ENCODE data around the gene NFE2L1.

DNA sequence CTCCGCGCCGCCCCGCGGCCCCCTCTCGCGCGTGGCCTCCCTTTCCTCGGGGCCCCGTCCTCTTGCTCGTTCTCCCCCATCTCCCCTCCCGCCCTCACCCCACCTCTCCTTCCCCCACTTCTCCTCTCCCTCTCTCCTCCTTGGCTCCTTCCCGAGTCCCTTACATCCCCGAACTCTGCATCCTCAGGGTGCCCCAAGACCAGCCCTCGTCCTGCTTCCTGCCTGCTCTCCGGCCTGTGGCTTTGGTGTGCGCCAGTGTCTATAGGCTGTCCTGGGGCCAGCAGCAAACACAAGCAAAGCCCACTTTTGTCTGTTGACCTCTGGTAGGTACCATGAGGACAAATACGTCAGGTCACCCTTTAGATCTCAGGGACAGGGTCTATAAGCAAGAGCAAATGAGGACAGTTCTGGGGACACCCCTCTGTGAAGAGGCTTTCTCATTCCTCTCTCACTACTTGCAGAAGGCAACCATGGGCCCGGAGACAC is 10.3 kb upstream of the NFE2L1 start:
- no peak for TF ChIP-seq ZNF532 (CRISPR knock-in tag; IDR thresholded peaks at IDR 0.05; ENCODE audit: borderline replicate concordance)
- TF ChIP-seq, protein P1, sequence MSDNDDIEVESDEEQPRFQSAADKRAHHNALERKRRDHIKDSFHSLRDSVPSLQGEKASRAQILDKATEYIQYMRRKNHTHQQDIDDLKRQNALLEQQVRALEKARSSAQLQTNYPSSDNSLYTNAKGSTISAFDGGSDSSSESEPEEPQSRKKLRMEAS (CRISPR knock-in tag; IDR thresholded peaks at IDR 0.05): no peak
- TF ChIP-seq, protein P2, sequence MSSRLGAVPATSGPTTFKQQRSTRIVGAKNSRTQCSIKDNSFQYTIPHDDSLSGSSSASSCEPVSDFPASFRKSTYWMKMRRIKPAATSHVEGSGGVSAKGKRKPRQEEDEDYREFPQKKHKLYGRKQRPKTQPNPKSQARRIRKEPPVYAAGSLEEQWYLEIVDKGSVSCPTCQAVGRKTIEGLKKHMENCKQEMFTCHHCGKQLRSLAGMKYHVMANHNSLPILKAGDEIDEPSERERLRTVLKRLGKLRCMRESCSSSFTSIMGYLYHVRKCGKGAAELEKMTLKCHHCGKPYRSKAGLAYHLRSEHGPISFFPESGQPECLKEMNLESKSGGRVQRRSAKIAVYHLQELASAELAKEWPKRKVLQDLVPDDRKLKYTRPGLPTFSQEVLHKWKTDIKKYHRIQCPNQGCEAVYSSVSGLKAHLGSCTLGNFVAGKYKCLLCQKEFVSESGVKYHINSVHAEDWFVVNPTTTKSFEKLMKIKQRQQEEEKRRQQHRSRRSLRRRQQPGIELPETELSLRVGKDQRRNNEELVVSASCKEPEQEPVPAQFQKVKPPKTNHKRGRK (CRISPR knock-in tag; IDR thresholded peaks at IDR 0.05; ENCODE audit: borderline replicate concordance): no peak
